A549 (cell line): ENCODE data around the gene CCDC80. TPM values are rescaled to one million over a fixed set of nuclear protein-coding genes. Genes with fewer than 3 reads are reported as not detected.
A peak's percentile ranks its signal among the peaks of the same experiment; 100 is the strongest.

Source experiments
- ATAC-seq, 2 experiments: fragments of 200-7000 bp in 1 of 2; fragments of >200 bp in 1 of 2; cut with Nextera tagmentation in 1 of 2; cut with Tn5 transposase in 1 of 2; 3 replicates each; pipeline versions ENCODE4 v1.8.0 to v1.9.1; 2018 to 2020; ENCODE audit warnings: mild to moderate bottlenecking in 1 of 2, moderate library complexity in 1 of 2
- CTCF ChIA-PET: fragments of 300-600 bp; sonication (Branson Sonifier 250); formaldehyde crosslinking; extraction: SDS; loops from one replicate; lab custom pipeline; 2021; ENCODE audit warnings: antibody characterized with exemption, inconsistent platforms; lab: Yijun Ruan, JAX
- POLR2A ChIA-PET: fragments of 350-600 bp; formaldehyde crosslinking; extraction: SDS; loops from one replicate; lab custom pipeline; 2021; ENCODE audit warnings: antibody characterized with exemption, inconsistent platforms; lab: Yijun Ruan, JAX
- DNase-seq, 2 experiments: peaks; one replicate each; pipeline versions ENCODE4 v3.0.0 to v3.0.0-alpha.2; 2011 to 2016; ENCODE audit warnings: low read depth in 1 of 2, low spot score in 1 of 2
- FAIRE-seq: peaks from 2 replicates; lab custom pipeline; 2011; peaks lifted over from hg19 to GRCh38; lab: Jason Lieb, UNC
- H3K27ac ChIP-seq, 2 experiments: fragments of >200 bp; sonication (Bioruptor Twin); formaldehyde crosslinking; 3 replicates each; pipeline ENCODE4 v1.5.1; 2016 to 2017
- H3K4me1 ChIP-seq: fragments of >200 bp; sonication (Bioruptor Twin); formaldehyde crosslinking; 3 replicates; pipeline ENCODE4 v1.6.1; 2016
- H3K4me2 ChIP-seq: fragments of >200 bp; sonication (Bioruptor Twin); formaldehyde crosslinking; 3 replicates; pipeline ENCODE4 v1.6.1; 2016
- H3K4me3 ChIP-seq: fragments of >200 bp; sonication (Bioruptor Twin); formaldehyde crosslinking; 3 replicates; pipeline ENCODE4 v1.5.1; 2016
- H3K9me3 ChIP-seq: fragments of >200 bp; sonication (Bioruptor Twin); formaldehyde crosslinking; 3 replicates; pipeline ENCODE4 v1.6.1; 2016
- CHD2 ChIP-seq: fragments of 150-350 bp; IDR thresholded peaks from 2 replicates; pipeline ENCODE4 v1.6.1; 2014; ENCODE audit warnings: low read length; ENCODE audit not compliant: partially characterized antibody
- CHD4 ChIP-seq: fragments of 200-600 bp; sonication (generic); IDR thresholded peaks from 2 replicates; pipeline ENCODE4 v1.6.1; 2016; ENCODE audit warnings: antibody characterized with exemption, mild to moderate bottlenecking, borderline replicate concordance
- EHF ChIP-seq: fragments of 250-450 bp; sonication (Bioruptor Pico); IDR thresholded peaks from 2 replicates; pipeline ENCODE4 v1.5.0; 2020; ENCODE audit warnings: mild to moderate bottlenecking
- EP300 ChIP-seq, 2 experiments: fragments of >200 bp; sonication (Bioruptor Twin); formaldehyde crosslinking; IDR thresholded peaks; 2 replicates in 1 of 2; 3 replicates in 1 of 2; pipeline ENCODE4 v1.6.1; 2016 to 2017
- FOSB ChIP-seq: fragments of 250-450 bp; sonication (Bioruptor Pico); IDR thresholded peaks from 2 replicates; pipeline ENCODE4 v1.5.0; 2020; ENCODE audit warnings: mild to moderate bottlenecking, moderate library complexity
- FOSL2 ChIP-seq, 2 experiments: fragments of 450-650 bp in 1 of 2; fragments of >200 bp in 1 of 2; sonication (Bioruptor Twin) in 1 of 2; formaldehyde crosslinking; IDR thresholded peaks; 2 replicates each; pipeline versions ENCODE4 v1.5.0 to v1.6.1; 2016 to 2020; ENCODE audit warnings: mild to moderate bottlenecking in 1 of 2, moderate library complexity in 1 of 2
- FOXS1 ChIP-seq: fragments of 250-450 bp; sonication (Bioruptor Pico); IDR thresholded peaks from 2 replicates; pipeline ENCODE4 v1.5.0; 2020; ENCODE audit warnings: mild to moderate bottlenecking, moderate library complexity
- GATA3 ChIP-seq: IDR thresholded peaks from 2 replicates; pipeline ENCODE4 v1.6.1; 2012; ENCODE audit warnings: borderline replicate concordance
- HDAC2 ChIP-seq: fragments of 200-600 bp; sonication (generic); IDR thresholded peaks from 2 replicates; pipeline ENCODE4 v1.6.1; 2016
- HOXA7 ChIP-seq: fragments of 250-450 bp; sonication (Bioruptor Pico); IDR thresholded peaks from 2 replicates; pipeline ENCODE4 v1.5.0; 2020; ENCODE audit warnings: mild to moderate bottlenecking, moderate library complexity
- HOXB13 ChIP-seq: fragments of 250-450 bp; sonication (Bioruptor Pico); IDR thresholded peaks from 2 replicates; pipeline ENCODE4 v1.5.0; 2020; ENCODE audit warnings: low read depth, mild to moderate bottlenecking, moderate library complexity
- HOXB5 ChIP-seq: fragments of 250-450 bp; sonication (Bioruptor Pico); IDR thresholded peaks from 2 replicates; pipeline ENCODE4 v1.5.0; 2020; ENCODE audit warnings: mild to moderate bottlenecking, moderate library complexity
- JUNB ChIP-seq: fragments of >200 bp; sonication (Bioruptor Twin); formaldehyde crosslinking; IDR thresholded peaks from 2 replicates; pipeline ENCODE4 v1.6.1; 2016
- KDM1A ChIP-seq: fragments of 200-600 bp; sonication (generic); IDR thresholded peaks from 2 replicates; pipeline ENCODE4 v1.6.1; 2016; ENCODE audit warnings: low read depth, mild to moderate bottlenecking
- KDM5A ChIP-seq: fragments of 200-600 bp; sonication (generic); IDR thresholded peaks from 2 replicates; pipeline ENCODE4 v1.6.1; 2016; ENCODE audit warnings: antibody characterized with exemption, mild to moderate bottlenecking
- MAFK ChIP-seq: fragments of 450-650 bp; IDR thresholded peaks from 2 replicates; pipeline ENCODE4 v1.6.1; 2014; ENCODE audit not compliant: partially characterized antibody
- MAZ ChIP-seq: fragments of 150-350 bp; IDR thresholded peaks from 2 replicates; pipeline ENCODE4 v1.6.1; 2014; ENCODE audit warnings: antibody characterized with exemption, low read depth, low read length, borderline replicate concordance
- MYC ChIP-seq: IDR thresholded peaks from 2 replicates; pipeline ENCODE4 v1.6.1; 2012; ENCODE audit warnings: mild to moderate bottlenecking, inconsistent platforms, low read length, improper control_type of control experiment, borderline replicate concordance
- PHF8 ChIP-seq: fragments of 200-600 bp; sonication (generic); IDR thresholded peaks from 2 replicates; pipeline ENCODE4 v1.6.1; 2016; ENCODE audit warnings: low read depth, mild to moderate bottlenecking, antibody characterized with exemption, moderate library complexity, borderline replicate concordance
- POLR2A ChIP-seq: IDR thresholded peaks from 2 replicates; pipeline ENCODE4 v1.6.1; 2012; ENCODE audit warnings: mild to moderate bottlenecking, low read length
- POLR2AphosphoS2 ChIP-seq: conservative IDR thresholded peaks from 2 replicates; pipeline ENCODE4 v1.6.1; 2012; ENCODE audit warnings: low read length, improper control_type of control experiment, inconsistent platforms
- RAD21 ChIP-seq, 2 experiments: fragments of >200 bp in 1 of 2; sonication (Bioruptor Twin) in 1 of 2; formaldehyde crosslinking in 1 of 2; IDR thresholded peaks in 1 of 2; conservative IDR thresholded peaks in 1 of 2; 2 replicates in 1 of 2; 3 replicates in 1 of 2; pipeline ENCODE4 v1.6.1; 2012 to 2018; ENCODE audit warnings: inconsistent platforms in 1 of 2
- REST ChIP-seq: fragments of 200-600 bp; sonication (generic); IDR thresholded peaks from 2 replicates; pipeline ENCODE4 v1.6.1; 2016; ENCODE audit warnings: antibody characterized with exemption, mild to moderate bottlenecking, moderate library complexity
- RFX5 ChIP-seq: fragments of 450-650 bp; IDR thresholded peaks from 2 replicates; pipeline ENCODE4 v1.7.1; 2014; ENCODE audit warnings: antibody characterized with exemption, mild to moderate bottlenecking, moderate library complexity
- SMC3 ChIP-seq: fragments of >200 bp; sonication (Bioruptor Twin); formaldehyde crosslinking; IDR thresholded peaks from 3 replicates; pipeline ENCODE4 v1.6.1; 2018; ENCODE audit warnings: inconsistent platforms
- TFCP2L1 ChIP-seq: fragments of 250-450 bp; sonication (Bioruptor Pico); IDR thresholded peaks from 2 replicates; pipeline ENCODE4 v1.5.0; 2021; ENCODE audit warnings: mild to moderate bottlenecking
- TP53 ChIP-seq: fragments of 250-450 bp; sonication (Bioruptor Pico); IDR thresholded peaks from 2 replicates; pipeline ENCODE4 v1.5.0; 2021; ENCODE audit warnings: mild to moderate bottlenecking, moderate library complexity
- USF2 ChIP-seq: fragments of 450-650 bp; IDR thresholded peaks from 2 replicates; pipeline ENCODE4 v1.6.1; 2014; ENCODE audit warnings: antibody characterized with exemption
- ZFP36 ChIP-seq: fragments of 450-650 bp; IDR thresholded peaks from 2 replicates; pipeline ENCODE4 v1.6.1; 2014; ENCODE audit warnings: borderline replicate concordance; ENCODE audit not compliant: partially characterized antibody
- ZSCAN20 ChIP-seq: fragments of 250-450 bp; sonication (Bioruptor Pico); IDR thresholded peaks from 2 replicates; pipeline ENCODE4 v1.8.0; 2022; ENCODE audit warnings: mild to moderate bottlenecking, moderate library complexity
- WGBS: methylation state at CpG from one replicate; pipeline ENCODE4 v1.1.6; 2017; ENCODE audit errors: missing lambda C conversion rate; 5-methylcytosine and 5-hydroxymethylcytosine counted together
- polyA plus RNA-seq, 4 experiments: library from polyadenylated mRNA; depleted of rRNA in 3 of 4; stranded (reverse); fragments of >200 nt; fragmentation: RNase III in 1 of 4; extraction: RNeasy Plus Mini Kit Qiagen cat#74134 plus additional on column Dnase treatment in 1 of 4; gene quantifications; 2 replicates in 3 of 4; 3 replicates in 1 of 4; pipeline ENCODE4 v1.2.3, GENCODE V29; 2011 to 2017
- TF ChIP-seq, protein P1 (sequence below): fragments of >200 bp; sonication (Bioruptor Twin); formaldehyde crosslinking; IDR thresholded peaks from 3 replicates; pipeline ENCODE4 v1.5.1; 2016
- TF ChIP-seq, protein P2 (sequence below): IDR thresholded peaks from 2 replicates; pipeline ENCODE4 v1.6.1; 2012

CCDC80 gene
- polyA plus RNA-seq, 2 of the 4 experiments (the other 2 are of a cell fraction), result 54.1 to 148 TPM

DNA sequence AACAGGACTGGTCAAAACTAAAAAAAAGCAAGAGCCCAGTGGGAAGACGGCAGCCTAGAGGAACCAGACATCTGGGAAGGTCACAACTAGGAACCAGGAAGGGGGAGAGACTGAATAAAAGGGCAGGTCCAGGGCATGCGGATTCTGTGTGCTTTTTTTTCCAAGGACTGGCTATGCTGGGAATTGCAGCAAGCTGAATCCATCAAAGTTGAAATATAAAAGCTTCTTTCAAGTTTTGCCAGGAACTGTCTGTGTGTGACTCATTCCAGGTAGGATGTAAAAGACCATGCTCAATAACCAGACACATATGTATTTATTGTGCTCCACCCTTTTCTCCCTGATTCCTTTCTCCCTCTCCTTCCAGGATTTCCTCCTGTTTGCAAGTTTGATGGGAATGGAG is 47.9 kb upstream of the CCDC80 start (continued):
- TF ChIP-seq FOSB (no peak), TFCP2L1 (CRISPR knock-in tag) (no peak)

DNA sequence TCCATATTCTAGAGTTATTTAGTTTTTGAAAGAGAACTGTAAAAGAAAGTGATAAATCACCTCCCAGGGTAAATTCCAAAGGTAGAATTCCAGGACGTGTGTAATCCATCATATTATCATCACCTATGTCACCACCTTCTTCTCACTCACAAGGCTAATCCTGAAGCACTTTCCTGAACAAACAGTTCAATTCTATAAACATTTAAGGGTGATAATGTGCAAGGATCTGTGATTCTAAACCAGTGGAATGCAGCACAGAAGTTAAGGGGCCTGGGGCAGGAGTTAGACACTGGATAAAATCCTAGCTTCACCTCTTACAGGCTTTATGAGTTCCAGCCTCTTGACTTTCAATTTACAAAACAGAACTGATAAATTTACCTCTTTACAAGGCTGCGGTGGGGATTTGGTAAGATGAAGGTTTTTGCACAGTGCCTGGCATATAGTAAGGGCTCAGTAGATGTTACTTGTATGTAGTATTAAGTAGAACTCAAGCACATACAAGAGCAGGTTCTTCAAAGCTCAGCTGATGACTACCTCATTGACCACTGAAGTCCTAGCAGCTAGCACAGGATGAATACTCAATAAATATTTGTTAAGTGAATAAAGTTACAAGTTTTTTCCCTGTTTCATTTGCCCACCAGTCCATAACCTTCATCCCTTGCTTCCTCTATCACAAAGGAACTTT is 47.3 kb upstream of the CCDC80 start:
- H3K4me2 ChIP-seq, result peak overlapping the region; percentile 61
- CTCF ChIA-PET, result interaction anchor here (0.7 to 2.4 kb wide), 9 partner anchors 11 to 291 kb away, joined by 3 to 10 read pairs (median 5); no protein-coding TSS in a partner anchor
- TF ChIP-seq TP53 (CRISPR knock-in tag), result no peak
- peak; percentile 57; the same call in 1 of the 2 replicates for TF ChIP-seq JUNB
- no peak for TF ChIP-seq SMC3
- TF ChIP-seq KDM1A, result no peak
- no peak for TF ChIP-seq POLR2A
- no peak for TF ChIP-seq USF2
- TF ChIP-seq FOSL2 (IDR thresholded peaks at IDR 0.05), result no peak
- TF ChIP-seq FOSL2 (CRISPR knock-in tag; IDR thresholded peaks at IDR 0.05), result peak; percentile 58; the same call in 1 of the 2 replicates
- TF ChIP-seq EHF (CRISPR knock-in tag), result no peak
- TF ChIP-seq HDAC2, result no peak
- TF ChIP-seq POLR2AphosphoS2, result no peak
- TF ChIP-seq HOXB13 (CRISPR knock-in tag), result no peak
- TF ChIP-seq EP300 (IDR thresholded peaks at IDR 0.05), result peak in 1 of 2 experiments; percentile 31; a peak in 2 of 5 replicates
- 0 out of 5 replicates have a peak, but pooled peaks of 1 of the 2 experiments have one; percentile 10 for TF ChIP-seq RAD21 (conservative IDR thresholded peaks at IDR 0.05 in 1 of 2, IDR thresholded peaks at IDR 0.05 in 1 of 2)
- no peak for TF ChIP-seq MYC
- TF ChIP-seq TFCP2L1 (CRISPR knock-in tag), result no peak
- TF ChIP-seq, protein P1, sequence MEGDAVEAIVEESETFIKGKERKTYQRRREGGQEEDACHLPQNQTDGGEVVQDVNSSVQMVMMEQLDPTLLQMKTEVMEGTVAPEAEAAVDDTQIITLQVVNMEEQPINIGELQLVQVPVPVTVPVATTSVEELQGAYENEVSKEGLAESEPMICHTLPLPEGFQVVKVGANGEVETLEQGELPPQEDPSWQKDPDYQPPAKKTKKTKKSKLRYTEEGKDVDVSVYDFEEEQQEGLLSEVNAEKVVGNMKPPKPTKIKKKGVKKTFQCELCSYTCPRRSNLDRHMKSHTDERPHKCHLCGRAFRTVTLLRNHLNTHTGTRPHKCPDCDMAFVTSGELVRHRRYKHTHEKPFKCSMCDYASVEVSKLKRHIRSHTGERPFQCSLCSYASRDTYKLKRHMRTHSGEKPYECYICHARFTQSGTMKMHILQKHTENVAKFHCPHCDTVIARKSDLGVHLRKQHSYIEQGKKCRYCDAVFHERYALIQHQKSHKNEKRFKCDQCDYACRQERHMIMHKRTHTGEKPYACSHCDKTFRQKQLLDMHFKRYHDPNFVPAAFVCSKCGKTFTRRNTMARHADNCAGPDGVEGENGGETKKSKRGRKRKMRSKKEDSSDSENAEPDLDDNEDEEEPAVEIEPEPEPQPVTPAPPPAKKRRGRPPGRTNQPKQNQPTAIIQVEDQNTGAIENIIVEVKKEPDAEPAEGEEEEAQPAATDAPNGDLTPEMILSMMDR, result no peak
- TF ChIP-seq MAZ, result no peak
- peak; percentile 83; the same call in 1 of the 2 replicates for TF ChIP-seq GATA3
- TF ChIP-seq FOSB, result no peak
- peak; percentile 90 for TF ChIP-seq HOXB5 (CRISPR knock-in tag)
- TF ChIP-seq, protein P2, sequence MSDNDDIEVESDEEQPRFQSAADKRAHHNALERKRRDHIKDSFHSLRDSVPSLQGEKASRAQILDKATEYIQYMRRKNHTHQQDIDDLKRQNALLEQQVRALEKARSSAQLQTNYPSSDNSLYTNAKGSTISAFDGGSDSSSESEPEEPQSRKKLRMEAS, result no peak
- TF ChIP-seq KDM5A, result no peak
- no peak for TF ChIP-seq MAFK
- TF ChIP-seq CHD4, result no peak
- no peak for TF ChIP-seq REST
- no peak for TF ChIP-seq PHF8
- TF ChIP-seq HOXA7 (CRISPR knock-in tag), result no peak
- TF ChIP-seq ZFP36, result no peak
- TF ChIP-seq RFX5, result no peak
- TF ChIP-seq ZSCAN20, result no peak
- no peak for TF ChIP-seq CHD2
- TF ChIP-seq FOXS1 (CRISPR knock-in tag), result no peak

More for the DNA sequence above, 47.3 kb upstream of the CCDC80 start:
- Histone ChIP-seq H3K4me3 (no peak overlapping the region), H3K9me3 (peaks cover 5% of the 10 kb centered on the region; the same call in 1 of the 3 replicates), H3K27ac (peak overlapping the region; percentile 87 to 88), H3K4me1 (peaks cover 68% of the 10 kb centered on the region)
- ATAC-seq (peak; percentile 70 to 73; a peak in 5 of 6 replicates), FAIRE-seq (peak; percentile 7), DNase-seq (peak in 1 of 2 experiments; percentile 63)
- POLR2A ChIA-PET, result interaction anchor here (0.8 to 1.2 kb wide), 4 partner anchors 11 to 86 kb away, joined by 4 to 7 read pairs (median 4); no protein-coding TSS in a partner anchor
- 6% methylated on average over 2 of the region's 2 CpGs for WGBS
